Epithelial cell of esophagus (primary cell): ENCODE measurements around the gene P2RX1.

Experiments used
- DNase-seq: peaks from one replicate; pipeline ENCODE4 v3.0.0; 2010; ENCODE audit warnings: low read depth
- H3K4me3 ChIP-seq: 2 replicates; pipeline ENCODE4 v1.5.1; 2011; ENCODE audit warnings: mild to moderate bottlenecking, low read length, control low read depth
- CTCF ChIP-seq: IDR thresholded peaks from 2 replicates; pipeline ENCODE4 v1.5.1; 2011; ENCODE audit warnings: low read depth, mild to moderate bottlenecking, low read length, control low read depth, inconsistent platforms; ENCODE audit not compliant: insufficient read depth; ENCODE audit errors: missing control alignments

Gene P2RX1

GRCh38 chr17:3926860-3927627 is 10.8 kb upstream of the P2RX1 start:
- no peak for DNase-seq
- no peak overlapping the region for H3K4me3 ChIP-seq
- TF ChIP-seq CTCF: no peak

GRCh38 chr17:3925684-3926485 is 9.6 kb upstream of the P2RX1 start:
- TF ChIP-seq CTCF: no peak
- no peak overlapping the region for H3K4me3 ChIP-seq
- DNase-seq: no peak

GRCh38 chr17:3924512-3925350 is 8.5 kb upstream of the P2RX1 start:
- DNase-seq: no peak
- H3K4me3 ChIP-seq: no peak overlapping the region
- TF ChIP-seq CTCF: no peak

GRCh38 chr17:3923466-3924190 is 7.4 kb upstream of the P2RX1 start:
- DNase-seq: no peak
- H3K4me3 ChIP-seq: no peak overlapping the region
- TF ChIP-seq CTCF: no peak

GRCh38 chr17:3922765-3923164 is 6.5 kb upstream of the P2RX1 start:
- no peak overlapping the region for H3K4me3 ChIP-seq
- TF ChIP-seq CTCF: no peak
- DNase-seq: no peak
